Measurements from ENCODE around the gene BUD23. TPM values are rescaled to one million over a fixed set of nuclear protein-coding genes. Genes with fewer than 3 reads are reported as not detected.

Gene BUD23
- total and polyA plus RNA-seq, 10 donors: 44.2 to 71.4 (median 54.6) TPM

DNA sequence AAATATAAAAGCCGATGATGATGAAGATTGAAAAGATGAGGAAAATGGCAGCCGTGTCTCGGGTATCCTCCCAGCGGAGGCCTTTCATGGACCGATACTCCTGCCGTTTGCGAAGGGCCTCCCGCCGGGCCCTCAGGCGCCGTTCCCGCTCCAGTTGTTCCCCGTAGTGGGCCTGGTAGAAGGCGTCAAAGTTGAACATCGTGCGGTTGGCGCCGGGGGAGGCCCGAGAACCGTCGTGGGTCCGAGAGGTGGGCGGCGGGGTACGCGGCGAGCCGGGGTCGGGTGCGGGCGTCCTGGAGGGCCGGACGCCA, 697 bp upstream of the BUD23 start:
- Histone ChIP-seq H3K27ac (peak overlapping the region; percentile 65 to 89 (median 84)), H3K36me3 (peaks cover 0 to 43% (median 20%) of the 10 kb centered on the region in 6 donors), H3K9me3 (no peaks in the 10 kb centered on the region), H3K27me3 (replicated peaks in 1 of 7) (no peaks in the 10 kb centered on the region), H3K4me1 (peaks cover 20 to 66% (median 42%) of the 10 kb centered on the region in 6 donors), H3K4me3 (peak overlapping the region; percentile 86 to 100 (median 96))
- no peak for DNase-seq
- TF ChIP-seq, protein P1, sequence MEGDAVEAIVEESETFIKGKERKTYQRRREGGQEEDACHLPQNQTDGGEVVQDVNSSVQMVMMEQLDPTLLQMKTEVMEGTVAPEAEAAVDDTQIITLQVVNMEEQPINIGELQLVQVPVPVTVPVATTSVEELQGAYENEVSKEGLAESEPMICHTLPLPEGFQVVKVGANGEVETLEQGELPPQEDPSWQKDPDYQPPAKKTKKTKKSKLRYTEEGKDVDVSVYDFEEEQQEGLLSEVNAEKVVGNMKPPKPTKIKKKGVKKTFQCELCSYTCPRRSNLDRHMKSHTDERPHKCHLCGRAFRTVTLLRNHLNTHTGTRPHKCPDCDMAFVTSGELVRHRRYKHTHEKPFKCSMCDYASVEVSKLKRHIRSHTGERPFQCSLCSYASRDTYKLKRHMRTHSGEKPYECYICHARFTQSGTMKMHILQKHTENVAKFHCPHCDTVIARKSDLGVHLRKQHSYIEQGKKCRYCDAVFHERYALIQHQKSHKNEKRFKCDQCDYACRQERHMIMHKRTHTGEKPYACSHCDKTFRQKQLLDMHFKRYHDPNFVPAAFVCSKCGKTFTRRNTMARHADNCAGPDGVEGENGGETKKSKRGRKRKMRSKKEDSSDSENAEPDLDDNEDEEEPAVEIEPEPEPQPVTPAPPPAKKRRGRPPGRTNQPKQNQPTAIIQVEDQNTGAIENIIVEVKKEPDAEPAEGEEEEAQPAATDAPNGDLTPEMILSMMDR (IDR thresholded peaks at IDR 0.05 in 8 of 11, conservative IDR thresholded peaks at IDR 0.05 in 3 of 11): no peak
- TF ChIP-seq POLR2A (IDR thresholded peaks at IDR 0.05): no peak
- TF ChIP-seq POLR2AphosphoS5 (IDR thresholded peaks at IDR 0.05): no peak
- 1 to 3% (median 2%) methylated on average over 23 to 33 of the region's 33 CpGs for WGBS, 5 donors
- intact Hi-C loops (cut with DNase I; ENCODE audit: low total_unique reads): loop anchor here (10.0 kb wide), 1 partner anchor 52 kb away; the partner anchor contains the start of gene ABHD11

GRCh38 chr7:73683788-73684693, 644 bp downstream of the BUD23 start:
- no peak for DNase-seq
- Histone ChIP-seq H3K4me3 (peak overlapping the region; percentile 86 to 100 (median 96)), H3K27me3 (replicated peaks in 1 of 7) (no peaks in the 10 kb centered on the region), H3K27ac (peak overlapping the region; percentile 65 to 89 (median 84)), H3K4me1 (peaks cover 20 to 73% (median 42%) of the 10 kb centered on the region in 6 donors), H3K36me3 (peaks cover 0 to 43% (median 19%) of the 10 kb centered on the region in 6 donors), H3K9me3 (no peaks in the 10 kb centered on the region)
- 30 to 34% (median 33%) methylated on average over 57 to 58 of the region's 58 CpGs for WGBS, 5 donors
- intact Hi-C loops (cut with DNase I; ENCODE audit: low total_unique reads): loop anchor here (10.0 kb wide), 1 partner anchor 51 kb away; the partner anchor contains the start of gene ABHD11
- TF ChIP-seq POLR2A (IDR thresholded peaks at IDR 0.05) (no peak), POLR2AphosphoS5 (IDR thresholded peaks at IDR 0.05) (no peak)
- TF ChIP-seq, protein P1 (IDR thresholded peaks at IDR 0.05 in 8 of 11, conservative IDR thresholded peaks at IDR 0.05 in 3 of 11): no peak

- H3K36me3 ChIP-seq: peaks cover 0 to 48% (median 28%) of the 10 kb centered on the region in 6 donors
- H3K4me1 ChIP-seq: peaks cover 20 to 61% (median 39%) of the 10 kb centered on the region in 6 donors
- no peak overlapping the region for H3K27ac ChIP-seq
- intact Hi-C loops (cut with DNase I; ENCODE audit: low total_unique reads): loop anchor here (10.0 kb wide), 1 partner anchor 49 kb away; the partner anchor contains the start of gene ABHD11
- H3K4me3 ChIP-seq: no peak overlapping the region
- H3K27me3 ChIP-seq (replicated peaks in 1 of 7): no peaks in the 10 kb centered on the region
- no peaks in the 10 kb centered on the region for H3K9me3 ChIP-seq
- WGBS, 5 donors: 95 to 98% (median 96%) methylated on average over 18 of the region's 18 CpGs
- DNase-seq: no peak
- TF ChIP-seq, protein P1 (IDR thresholded peaks at IDR 0.05 in 8 of 11, conservative IDR thresholded peaks at IDR 0.05 in 3 of 11): no peak
- TF ChIP-seq POLR2A (IDR thresholded peaks at IDR 0.05): no peak
- no peak for TF ChIP-seq POLR2AphosphoS5 (IDR thresholded peaks at IDR 0.05)
Measured at GRCh38 chr7:73685311-73685710, 1.9 kb downstream of the BUD23 start.

DNA sequence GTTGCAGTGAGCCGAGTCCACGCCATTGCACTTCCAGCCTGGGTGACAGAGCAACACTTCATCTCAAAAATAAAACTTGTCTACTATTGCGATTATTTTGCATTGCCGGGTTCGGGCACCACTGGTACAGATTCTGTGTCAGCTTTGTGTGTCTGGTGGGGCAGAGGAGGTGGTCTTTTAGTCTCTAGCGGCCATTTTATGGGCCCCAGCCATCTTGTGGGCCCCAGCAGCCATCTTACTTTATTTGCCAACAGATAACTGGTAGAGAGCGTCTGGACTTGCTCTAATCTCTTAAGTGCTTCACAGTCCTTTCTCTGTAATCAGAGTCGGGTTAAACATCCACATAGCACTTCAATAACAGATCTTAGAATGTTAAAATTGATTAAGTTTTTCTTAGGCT, 4.9 kb downstream of the BUD23 start:
- H3K4me3 ChIP-seq: no peak overlapping the region
- DNase-seq: no peak
- 88 to 96% (median 95%) methylated on average over 8 of the region's 8 CpGs for WGBS, 5 donors
- intact Hi-C loops (cut with DNase I; ENCODE audit: low total_unique reads): loop anchor here (10.0 kb wide), 1 partner anchor 47 kb away; the partner anchor contains the start of gene ABHD11
- TF ChIP-seq POLR2A (IDR thresholded peaks at IDR 0.05) (no peak), POLR2AphosphoS5 (IDR thresholded peaks at IDR 0.05) (no peak)
- TF ChIP-seq, protein P1 (IDR thresholded peaks at IDR 0.05 in 8 of 11, conservative IDR thresholded peaks at IDR 0.05 in 3 of 11): no peak
- H3K4me1 ChIP-seq: peaks cover 3 to 33% (median 14%) of the 10 kb centered on the region in 6 donors
- peaks cover 0 to 72% (median 57%) of the 10 kb centered on the region in 6 donors for H3K36me3 ChIP-seq
- H3K9me3 ChIP-seq: no peaks in the 10 kb centered on the region
- H3K27me3 ChIP-seq (replicated peaks in 1 of 7): no peaks in the 10 kb centered on the region
- no peak overlapping the region for H3K27ac ChIP-seq

Measured in spleen (tissue), 11 donors.